ENCODE measurements around the gene LST1.

LST1 gene

DNA sequence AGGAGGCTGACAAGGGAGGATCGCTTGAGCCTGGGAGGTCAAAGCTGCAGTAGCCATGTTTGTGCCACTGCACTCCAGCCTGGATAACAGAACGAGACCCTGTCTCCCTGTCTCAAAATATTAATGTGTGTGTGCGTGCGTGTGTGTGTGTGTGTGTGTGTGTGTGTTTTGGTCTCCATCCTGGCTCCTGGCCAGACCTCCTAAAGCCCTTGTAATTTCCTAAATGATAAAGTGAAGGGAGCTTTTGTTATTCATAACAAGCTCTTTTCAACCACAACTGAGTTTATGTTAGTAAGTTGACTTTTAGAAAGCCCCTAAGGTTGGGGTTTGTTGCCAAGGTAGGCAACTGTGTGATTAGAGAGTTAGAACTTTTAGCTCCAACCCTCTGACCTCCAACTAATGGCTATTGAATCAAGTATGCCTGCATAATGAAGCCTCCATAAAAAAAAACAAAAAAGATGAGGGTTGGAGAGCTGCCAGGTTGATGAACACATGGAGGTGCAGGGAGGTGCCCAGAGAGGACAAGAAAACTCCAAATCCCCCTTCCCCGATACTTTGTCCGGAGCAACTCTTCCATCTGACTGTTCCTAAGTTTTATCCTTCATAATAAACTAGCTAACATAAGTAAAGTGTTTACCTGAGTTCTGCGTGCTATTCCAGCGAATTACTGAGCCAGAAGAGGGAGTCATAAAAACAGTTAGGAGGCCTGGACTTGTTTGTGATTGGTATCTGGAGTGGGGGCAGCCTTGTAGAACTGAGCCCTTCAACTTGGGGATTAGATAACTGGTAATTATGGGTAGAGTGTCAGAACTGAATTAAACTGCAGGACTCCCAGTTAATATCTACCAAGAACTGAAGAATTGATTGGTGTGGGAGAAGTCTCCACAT lies 23.7 kb downstream of the LST1 start:
- in situ Hi-C loops (cut with HindIII; ENCODE audit: low sequenced_read_pairs) = no loop called here
- no peak overlapping the region for H3K4me3 ChIP-seq (ENCODE audit: low read depth, low read length)
- no peak for DNase-seq (ENCODE audit: low read depth, low spot score)
- TF ChIP-seq CTCF (IDR thresholded peaks at IDR 0.05; ENCODE audit: low read depth, low read length) = no peak

GRCh38 chr6:31610968-31611367 lies 24.9 kb downstream of the LST1 start:
- TF ChIP-seq CTCF (IDR thresholded peaks at IDR 0.05; ENCODE audit: low read depth, low read length) = no peak
- no peak for DNase-seq (ENCODE audit: low read depth, low spot score)
- in situ Hi-C loops (cut with HindIII; ENCODE audit: low sequenced_read_pairs) = no loop called here
- no peak overlapping the region for H3K4me3 ChIP-seq (ENCODE audit: low read depth, low read length)

GRCh38 chr6:31614075-31614619 lies 28.1 kb downstream of the LST1 start:
- no peak overlapping the region for H3K4me3 ChIP-seq (ENCODE audit: low read depth, low read length)
- TF ChIP-seq CTCF (IDR thresholded peaks at IDR 0.05; ENCODE audit: low read depth, low read length) = no peak
- in situ Hi-C loops (cut with HindIII; ENCODE audit: low sequenced_read_pairs) = no loop called here
- DNase-seq (ENCODE audit: low read depth, low spot score) = no peak

GRCh38 chr6:31614684-31615578 lies 28.9 kb downstream of the LST1 start, which contains the start of gene AIF1:
AIF1 (plus strand) TSS chr6:31615234; CDS start chr6:31615330, 96 bp downstream.
- in situ Hi-C loops (cut with HindIII; ENCODE audit: low sequenced_read_pairs) = no loop called here
- no peak for TF ChIP-seq CTCF (IDR thresholded peaks at IDR 0.05; ENCODE audit: low read depth, low read length)
- DNase-seq (ENCODE audit: low read depth, low spot score) = no peak
- no peak within 1 kb of the TSS for H3K4me3 ChIP-seq (ENCODE audit: low read depth, low read length)

GRCh38 chr6:31615748-31616147 lies 29.7 kb downstream of the LST1 start:
- H3K4me3 ChIP-seq (ENCODE audit: low read depth, low read length) = no peak overlapping the region
- no peak for TF ChIP-seq CTCF (IDR thresholded peaks at IDR 0.05; ENCODE audit: low read depth, low read length)
- in situ Hi-C loops (cut with HindIII; ENCODE audit: low sequenced_read_pairs) = no loop called here
- no peak for DNase-seq (ENCODE audit: low read depth, low spot score)

DNA sequence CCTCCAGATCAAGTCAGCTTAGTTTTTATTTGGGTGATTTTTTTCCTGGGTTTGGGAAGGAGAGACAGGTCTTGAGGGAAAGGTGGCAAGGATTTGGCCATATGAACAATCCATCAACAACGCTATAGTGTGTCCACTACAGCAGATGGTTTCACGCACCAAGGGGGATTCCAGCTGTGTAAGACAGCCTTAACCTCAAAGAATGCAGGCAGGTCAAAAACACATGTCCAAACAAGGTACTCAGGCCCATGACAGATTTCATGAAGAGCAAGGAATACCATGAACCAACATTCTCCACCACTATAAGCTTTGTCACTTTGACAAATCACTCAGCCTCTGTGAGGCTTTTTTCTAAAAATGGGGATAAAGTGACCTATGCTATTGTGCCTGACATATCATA lies 30.9 kb downstream of the LST1 start:
- in situ Hi-C loops (cut with HindIII; ENCODE audit: low sequenced_read_pairs) = no loop called here
- H3K4me3 ChIP-seq (ENCODE audit: low read depth, low read length) = no peak overlapping the region
- no peak for DNase-seq (ENCODE audit: low read depth, low spot score)
- TF ChIP-seq CTCF (IDR thresholded peaks at IDR 0.05; ENCODE audit: low read depth, low read length) = no peak
